ENCODE data around the gene SPIRE2.
"Not testable (repeated sequence)": the region's sequence is repeated elsewhere in the genome, so short reads cannot be mapped to it uniquely, and the experiment has no call there.

The SPIRE2 gene

DNA sequence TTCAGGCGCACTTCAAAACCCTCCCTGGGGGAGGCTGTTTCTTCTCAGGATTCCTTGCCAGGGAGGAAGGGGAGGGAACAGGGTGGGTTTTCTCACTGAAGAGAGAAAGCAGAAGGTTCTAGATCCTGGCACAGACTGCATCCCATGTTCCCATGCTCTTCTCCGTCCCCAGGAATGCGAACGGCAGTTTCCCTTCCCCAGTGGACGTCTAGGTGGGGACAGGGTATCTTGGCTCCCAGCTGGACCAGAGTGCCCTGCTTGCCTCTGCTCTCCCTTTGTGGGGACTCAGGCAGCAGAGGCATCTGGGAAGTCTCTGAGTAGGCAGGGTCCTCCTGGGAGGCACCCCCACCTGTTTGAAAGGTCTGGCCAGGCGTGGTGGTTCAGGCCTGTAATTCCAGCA is 42.2 kb downstream of the SPIRE2 start:
- DNase-seq, result no peak

DNA sequence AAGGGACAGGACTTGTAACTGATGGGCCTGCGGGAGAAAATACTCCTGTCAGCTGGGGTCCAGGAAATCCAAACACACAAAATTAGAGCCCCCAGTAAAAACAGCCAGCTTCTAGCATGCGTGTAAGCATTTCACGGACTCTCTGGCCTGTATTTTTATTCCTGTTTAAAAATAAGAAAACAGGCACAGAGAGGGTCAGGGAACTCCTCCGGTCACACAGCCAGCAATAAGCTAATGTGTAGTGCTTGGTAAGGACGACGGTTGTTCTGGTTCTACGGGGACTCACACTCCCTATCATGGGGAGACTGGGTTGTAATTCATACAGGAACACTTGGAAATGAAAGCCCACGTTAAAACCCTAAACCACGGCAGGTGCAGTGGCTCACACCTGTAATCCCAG is 43.6 kb downstream of the SPIRE2 start:
- no peak for DNase-seq

DNA sequence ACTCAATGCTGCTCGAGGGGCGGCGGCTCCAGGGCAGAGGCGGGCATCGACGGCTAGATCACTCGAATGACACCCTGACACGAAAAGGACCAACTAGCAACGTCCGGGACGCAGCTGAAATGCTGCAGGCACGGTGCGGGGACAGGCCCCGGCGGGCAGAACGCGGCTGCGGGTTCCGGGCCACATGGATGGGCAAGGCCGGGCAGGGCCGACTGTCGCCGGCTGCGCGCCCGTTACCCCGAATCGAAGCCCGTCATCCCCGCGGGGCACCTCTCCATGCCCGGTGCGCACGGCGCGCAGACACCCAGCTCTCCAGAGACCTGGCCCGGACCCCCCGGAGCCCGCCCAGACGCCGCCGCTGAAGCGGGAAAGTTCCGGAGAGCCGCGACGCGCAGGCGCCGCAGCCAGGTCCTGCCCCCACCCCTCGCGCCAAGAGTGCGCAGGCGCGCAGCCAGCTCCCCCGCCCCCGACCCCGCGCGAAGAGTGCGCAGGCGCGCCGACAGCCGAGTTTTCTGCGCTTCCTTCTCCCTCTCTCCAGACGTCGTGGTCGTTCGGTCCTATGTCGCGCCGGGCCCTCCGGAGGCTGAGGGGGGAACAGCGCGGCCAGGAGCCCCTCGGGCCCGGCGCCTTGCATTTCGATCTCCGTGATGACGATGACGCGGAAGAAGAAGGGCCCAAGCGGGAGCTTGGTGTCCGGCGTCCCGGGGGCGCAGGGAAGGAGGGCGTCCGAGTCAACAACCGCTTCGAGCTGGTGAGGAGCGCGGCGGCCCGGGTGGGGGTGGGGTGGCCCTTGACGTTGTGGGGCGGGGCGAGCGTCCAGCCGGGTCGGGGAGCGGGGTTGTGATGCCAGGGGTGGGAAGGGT is 45.1 kb downstream of the SPIRE2 start, which contains the start of gene TCF25:
TCF25 (plus strand) TSS at position 484 of the 863 bp plus-strand sequence; CDS start at position 560, 76 bp downstream.
- DNase-seq, result peak; percentile 73 to 89 (median 86)

DNA sequence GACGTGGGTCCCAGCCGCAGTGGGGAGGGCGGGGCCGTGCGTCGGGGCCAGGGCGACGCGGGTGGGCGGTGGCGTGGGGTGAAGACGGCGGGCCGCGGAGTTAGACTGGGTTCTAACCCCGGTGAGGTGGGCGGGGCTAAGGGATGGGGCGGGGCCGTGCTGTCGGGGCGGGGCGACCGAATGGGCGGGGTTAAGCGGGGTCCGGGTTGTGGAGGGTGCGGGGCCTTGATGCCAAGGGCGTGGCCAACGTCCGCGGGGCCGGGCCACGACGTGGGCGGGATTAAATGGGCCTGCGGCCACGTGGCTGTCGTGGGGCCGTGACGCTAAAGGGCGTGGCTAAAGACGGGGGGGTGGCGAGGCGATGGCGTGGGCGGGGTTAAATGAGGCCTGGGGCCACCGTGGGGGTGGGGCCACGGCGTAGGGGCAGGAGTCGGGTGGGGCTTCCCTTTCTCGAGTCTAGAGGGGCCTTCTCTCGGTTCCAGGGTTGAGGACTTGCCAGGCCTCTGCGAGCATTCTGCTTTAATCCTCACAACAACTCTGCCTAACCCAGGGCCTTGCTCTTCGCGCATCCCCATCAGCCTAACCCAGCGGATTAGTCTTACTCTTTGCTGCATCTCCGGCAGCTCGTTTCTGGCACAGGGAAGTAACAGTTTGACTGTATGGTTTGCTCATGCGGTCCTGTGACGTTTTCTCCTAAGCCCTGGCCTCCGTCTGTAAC is 45.9 kb downstream of the SPIRE2 start:
- peak; percentile 91 to 94 (median 93) for DNase-seq

DNA sequence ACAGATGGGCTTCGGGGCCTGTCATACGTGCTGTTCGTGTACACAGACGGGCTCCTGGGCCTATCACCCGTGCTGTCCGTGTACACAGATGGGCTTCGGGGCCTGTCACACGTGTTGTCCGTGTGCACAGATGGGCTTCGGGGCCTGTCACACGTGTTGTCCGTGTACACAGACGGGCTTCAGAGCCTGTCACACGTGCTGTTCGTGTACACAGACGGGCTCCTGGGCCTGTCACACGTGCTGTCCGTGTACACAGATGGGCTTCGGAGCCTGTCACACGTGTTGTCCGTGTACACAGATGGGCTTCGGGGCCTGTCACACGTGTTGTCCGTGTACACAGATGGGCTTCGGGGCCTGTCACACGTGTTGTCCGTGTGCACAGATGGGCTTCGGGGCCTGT is 50.8 kb downstream of the SPIRE2 start:
- not testable (repeated sequence) for DNase-seq

GRCh38 chr16:89880477-89881367 is 52.4 kb downstream of the SPIRE2 start:
- DNase-seq, result no peak

- no peak for DNase-seq
Measured at GRCh38 chr16:89881368-89881730, 53.1 kb downstream of the SPIRE2 start.

GRCh38 chr16:89883346-89884040 is 55.2 kb downstream of the SPIRE2 start:
- no peak for DNase-seq

- DNase-seq, result no peak
Measured at GRCh38 chr16:89884041-89884421, 55.8 kb downstream of the SPIRE2 start.

- DNase-seq, result no peak
Measured at GRCh38 chr16:89887243-89887642, 59.0 kb downstream of the SPIRE2 start.

- DNase-seq, result no peak
Measured at GRCh38 chr16:89890200-89890599, 61.9 kb downstream of the SPIRE2 start.

DNA sequence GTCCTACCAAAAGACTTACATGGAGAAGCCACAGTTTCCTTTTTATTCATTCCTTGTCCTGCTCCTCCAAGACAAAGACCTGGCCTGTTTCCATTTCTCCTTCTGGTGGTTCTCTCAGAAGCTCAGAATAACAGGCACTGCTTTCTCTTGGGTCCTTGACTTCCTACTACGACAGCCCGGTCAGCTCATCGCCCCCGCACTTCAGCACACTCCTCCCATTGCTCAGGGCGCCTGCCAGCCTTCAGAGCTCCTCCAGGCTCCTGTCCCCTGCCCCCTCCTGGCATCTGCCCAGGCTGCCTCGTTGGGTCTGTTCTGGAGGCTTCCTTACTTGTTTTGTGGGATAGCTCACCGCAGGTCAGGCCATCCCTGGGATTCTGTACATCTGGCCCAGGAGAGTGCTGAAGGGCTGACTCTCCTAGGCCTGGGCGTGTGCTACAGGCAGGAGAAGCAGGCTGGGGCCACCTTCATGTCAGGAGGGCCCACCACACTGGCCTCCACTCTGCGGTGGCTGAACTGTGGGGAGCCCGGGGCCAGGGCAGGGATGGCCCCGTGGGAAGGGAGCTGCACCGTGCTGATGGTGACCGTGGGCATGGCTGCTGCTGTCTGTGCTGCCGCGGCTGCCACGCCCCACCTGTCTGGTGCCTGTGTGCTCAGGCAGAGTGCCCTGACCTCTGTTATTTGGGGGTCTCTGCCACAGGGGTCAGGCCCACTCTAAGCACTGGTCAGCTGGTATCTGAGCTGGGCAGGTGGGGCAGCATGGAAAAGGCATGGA is 62.8 kb downstream of the SPIRE2 start:
- DNase-seq, result no peak

DNA sequence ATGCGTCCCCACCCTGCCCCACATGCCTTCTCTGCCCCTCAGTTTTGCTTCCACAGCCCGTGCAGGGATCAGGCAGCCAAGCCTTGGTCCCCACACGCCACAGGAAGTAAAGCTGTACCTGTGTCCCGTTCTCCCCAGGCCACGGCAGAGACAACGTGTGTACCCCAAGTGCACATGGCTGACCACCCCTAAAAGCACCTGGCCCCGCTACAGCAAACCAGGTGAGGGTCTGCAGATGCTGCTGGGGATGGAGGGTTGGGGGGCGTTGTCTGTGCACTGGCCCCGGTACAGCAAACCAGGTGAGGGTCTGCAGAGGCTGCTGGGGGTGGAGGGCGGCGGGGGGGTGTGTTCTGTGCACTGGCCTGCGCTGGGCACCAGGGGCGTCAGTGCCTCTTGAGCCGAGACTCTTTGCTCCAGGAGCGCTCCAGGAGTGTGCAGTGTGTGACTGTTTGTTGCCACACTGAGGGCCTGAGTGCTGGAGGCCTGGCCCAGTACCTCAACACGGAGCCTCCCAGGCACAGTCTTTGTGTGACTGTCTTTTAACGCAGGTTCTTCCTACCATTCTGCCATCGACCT is 63.9 kb downstream of the SPIRE2 start:
- no peak for DNase-seq

DNA sequence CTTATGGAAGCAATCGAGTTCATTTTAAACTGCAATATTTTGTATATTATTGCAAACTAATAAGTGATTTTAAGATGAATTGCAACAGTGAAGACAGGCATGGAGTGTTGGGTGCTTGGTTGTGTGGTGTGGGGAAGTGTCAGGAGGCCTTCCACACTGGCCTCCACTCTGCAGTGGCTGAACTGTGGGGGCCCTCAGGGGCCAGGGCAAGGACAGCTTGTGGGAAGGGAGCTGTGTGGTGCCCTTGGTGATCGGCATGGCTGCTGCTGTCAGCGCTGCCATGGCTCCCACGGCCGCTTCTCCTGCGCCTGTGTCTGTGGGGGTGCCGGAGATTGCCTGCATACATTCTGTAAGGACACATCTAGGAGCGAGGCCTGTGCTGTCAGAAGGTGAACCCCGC is 64.4 kb downstream of the SPIRE2 start:
- DNase-seq, result no peak

- no peak for DNase-seq
Measured at GRCh38 chr16:89893642-89894548, 65.6 kb downstream of the SPIRE2 start.

DNA sequence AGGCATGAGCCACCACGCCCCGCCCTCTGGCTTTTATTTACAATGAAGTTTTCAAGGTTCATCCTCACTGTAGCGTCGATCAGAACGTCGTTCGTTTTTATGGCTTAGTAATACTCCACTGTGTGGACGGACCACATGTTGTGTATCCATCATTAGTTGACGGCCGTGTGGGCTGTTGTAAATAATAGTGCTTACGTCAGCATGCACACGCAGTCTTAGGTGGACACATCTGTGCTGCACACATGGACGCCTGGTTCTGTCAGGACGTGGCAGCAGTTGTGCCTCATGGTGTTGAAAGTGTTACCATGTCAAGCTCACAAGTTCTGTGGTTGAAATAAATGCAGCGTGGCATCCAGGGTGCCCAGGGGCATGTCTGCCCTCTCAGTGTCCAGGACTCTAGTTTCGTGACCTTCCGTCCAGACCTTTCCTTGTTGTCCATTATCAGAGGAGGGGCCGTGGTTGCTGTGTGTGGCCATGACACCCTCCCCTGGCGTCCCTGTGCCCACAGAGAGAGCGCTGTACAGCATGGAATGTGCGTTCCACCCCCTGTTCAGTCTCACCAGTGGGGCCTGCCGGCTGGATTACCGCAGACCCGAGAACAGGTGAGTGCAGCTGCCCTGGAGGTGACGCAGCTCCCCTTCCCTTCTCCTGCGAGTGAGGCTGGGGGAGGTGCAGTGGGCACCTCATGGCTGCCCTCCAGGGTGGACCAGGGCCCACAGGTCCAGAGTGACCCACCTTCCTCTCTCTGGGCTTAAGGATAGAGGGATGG is 67.4 kb downstream of the SPIRE2 start:
- DNase-seq, result no peak

- no peak for DNase-seq
Measured at GRCh38 chr16:89897204-89897603, 68.9 kb downstream of the SPIRE2 start.

DNA sequence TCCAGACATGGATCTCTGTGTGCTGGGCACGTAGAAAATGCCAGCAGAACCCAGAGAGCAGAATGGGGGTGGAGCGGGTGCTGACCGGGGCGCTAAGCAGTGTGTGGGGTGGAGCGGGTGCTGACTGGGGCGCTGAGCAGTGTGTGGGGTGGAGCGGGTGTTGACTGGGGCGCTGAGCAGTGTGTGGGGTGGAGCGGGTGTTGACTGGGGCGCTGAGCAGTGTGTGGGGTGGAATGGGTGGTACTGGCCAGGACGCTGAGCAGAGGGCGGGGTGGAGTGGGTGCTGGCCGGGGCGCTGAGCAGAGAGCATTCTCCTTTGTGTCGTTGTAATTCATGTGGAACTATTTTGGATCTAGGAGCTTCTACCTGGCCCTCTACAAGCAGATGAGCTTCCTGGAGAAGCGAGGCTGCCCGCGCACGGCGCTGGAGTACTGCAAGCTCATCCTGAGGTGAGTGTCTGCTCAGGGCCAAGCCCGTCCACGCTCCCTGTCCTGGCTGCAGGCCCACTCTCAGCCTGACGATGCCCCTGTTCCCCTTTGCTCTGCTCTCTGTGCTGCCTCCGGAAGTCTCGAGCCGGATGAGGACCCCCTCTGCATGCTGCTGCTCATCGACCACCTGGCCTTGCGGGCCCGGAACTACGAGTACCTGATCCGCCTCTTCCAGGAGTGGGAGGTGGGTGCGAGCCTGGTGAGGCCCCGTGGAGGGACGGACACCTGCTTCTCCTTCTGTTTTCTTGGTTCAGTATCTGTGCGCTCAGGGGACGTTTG is 70.1 kb downstream of the SPIRE2 start:
- DNase-seq, result no peak

All from T-helper 1 cell (primary cell).